ENCODE measurements around the gene WWTR1.

Gene WWTR1

GRCh38 chr3:149495581-149496125 lies 162.2 kb downstream of the WWTR1 start:
- DNase-seq (ENCODE audit: low read depth), result no peak

- no peak for DNase-seq (ENCODE audit: low read depth)
Measured at GRCh38 chr3:149494759-149495580, 162.9 kb downstream of the WWTR1 start.

DNA sequence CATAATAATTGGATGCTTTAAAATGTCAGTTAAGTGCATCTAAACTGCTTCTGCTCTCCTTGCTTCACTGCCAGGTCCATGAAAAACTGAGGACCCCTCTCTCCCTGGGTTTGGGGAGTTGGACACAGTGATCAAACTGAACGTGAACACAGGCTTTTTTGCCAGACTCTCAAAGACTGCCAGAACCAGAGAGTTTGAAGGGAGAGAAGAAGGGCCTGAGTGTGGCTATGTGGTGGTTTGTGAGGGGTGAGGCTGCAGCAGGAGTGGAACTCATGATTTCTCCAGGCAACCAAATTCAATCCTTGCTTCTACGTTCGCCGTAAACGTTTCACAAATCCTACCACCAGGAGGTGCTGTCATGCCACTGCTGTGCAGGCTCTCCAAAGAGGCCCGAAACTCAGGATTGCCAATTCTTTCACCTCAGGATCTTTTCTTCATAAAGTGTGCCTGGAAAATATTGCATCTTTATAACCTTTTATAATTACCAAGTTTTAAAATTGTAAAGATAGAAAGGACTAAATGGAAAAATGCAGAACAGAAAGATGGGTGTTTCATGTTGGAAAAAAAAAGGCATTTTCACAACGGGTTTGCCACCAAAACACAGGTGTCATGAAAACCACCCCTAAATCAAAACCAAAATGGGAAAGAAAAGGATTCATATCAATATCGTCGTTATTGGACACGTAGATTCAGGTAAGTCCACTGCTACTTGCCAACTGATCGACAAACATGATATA lies 163.6 kb downstream of the WWTR1 start:
- DNase-seq (ENCODE audit: low read depth), result peak; percentile 25

- no peak for DNase-seq (ENCODE audit: low read depth)
Measured at GRCh38 chr3:149493315-149494021, 164.4 kb downstream of the WWTR1 start.

DNA sequence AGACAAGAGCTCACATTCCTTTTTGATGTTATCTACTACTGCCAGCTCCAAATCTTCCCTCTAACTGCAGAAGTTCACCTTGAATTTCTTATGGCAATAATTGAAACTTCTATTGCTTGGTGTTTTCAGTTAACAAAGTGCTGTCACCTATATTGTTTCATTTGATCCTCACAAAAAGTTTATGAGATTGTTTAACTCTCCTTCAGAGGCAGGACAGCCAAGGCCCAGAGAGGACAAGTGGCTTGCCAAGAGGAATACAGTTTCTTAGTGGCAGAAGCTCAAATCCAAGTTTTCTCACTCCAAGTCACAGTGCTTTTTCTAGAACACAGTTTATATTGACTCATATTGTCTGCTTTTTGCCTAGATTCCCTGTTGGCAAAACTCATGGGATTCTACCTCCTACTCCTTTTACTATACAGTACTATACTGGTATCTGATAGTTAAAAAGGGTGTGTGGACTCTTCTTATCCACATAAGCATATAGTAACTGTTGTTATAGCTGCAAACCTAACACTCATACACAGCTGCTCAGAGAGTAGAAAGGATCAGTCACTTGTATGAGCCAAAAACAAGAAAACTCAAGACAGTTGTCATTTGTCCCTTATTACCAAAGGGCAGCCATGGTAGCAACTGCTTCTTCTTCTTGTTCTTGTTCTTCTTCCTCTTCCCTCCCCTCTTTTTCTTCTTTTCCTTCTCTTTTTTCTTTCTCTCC lies 167.4 kb downstream of the WWTR1 start:
- no peak for DNase-seq (ENCODE audit: low read depth)

- DNase-seq (ENCODE audit: low read depth), result no peak
Measured at GRCh38 chr3:149489060-149489690, 168.7 kb downstream of the WWTR1 start.

DNA sequence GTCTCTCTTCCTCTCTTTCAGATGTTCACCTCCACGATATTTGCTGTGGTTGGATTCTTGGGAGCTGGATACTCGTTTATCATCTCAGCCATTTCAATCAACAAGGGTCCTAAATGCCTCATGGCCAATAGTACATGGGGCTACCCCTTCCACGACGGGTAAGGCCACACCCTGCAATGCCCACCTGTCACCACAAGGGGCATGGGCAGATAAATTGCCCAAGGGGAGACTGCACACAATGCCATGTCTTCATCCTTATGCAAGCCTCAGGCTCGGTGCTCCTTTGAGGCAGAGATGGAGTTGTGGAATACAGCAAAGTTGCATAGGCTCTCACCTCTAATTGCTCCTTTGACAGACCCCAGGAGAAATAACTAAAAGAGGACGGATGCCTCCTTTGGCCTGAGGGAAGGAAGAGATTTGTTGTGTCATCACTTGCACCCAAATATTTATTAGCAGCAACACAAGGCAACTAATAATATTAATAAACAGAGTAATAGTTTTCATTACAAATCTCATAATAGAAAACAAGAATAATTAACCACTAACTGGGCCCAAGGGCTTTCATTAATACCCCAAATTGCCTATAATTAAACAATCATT lies 170.1 kb downstream of the WWTR1 start:
- peak; percentile 34 for DNase-seq (ENCODE audit: low read depth)

- DNase-seq (ENCODE audit: low read depth), result no peak
Measured at GRCh38 chr3:149486726-149487125, 171.1 kb downstream of the WWTR1 start.

DNA sequence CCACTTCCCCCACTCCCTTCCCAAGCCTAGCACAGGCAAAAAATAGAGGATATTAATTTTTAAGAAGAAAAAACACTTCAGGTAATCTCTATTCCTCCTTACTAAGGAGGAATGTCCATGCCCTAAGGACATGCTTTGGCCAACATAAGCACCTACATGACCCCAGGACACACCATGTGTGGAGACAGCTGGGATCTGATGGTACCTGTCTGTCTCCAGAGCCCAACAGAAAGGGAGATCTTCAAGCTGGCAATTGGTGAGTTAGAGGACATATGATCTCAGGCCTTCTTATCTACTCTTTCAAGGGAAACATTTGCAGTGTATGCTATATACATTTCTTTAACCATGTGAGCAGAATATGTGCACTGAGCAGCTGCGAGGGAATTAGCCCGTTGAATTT lies 176.3 kb downstream of the WWTR1 start:
- DNase-seq (ENCODE audit: low read depth), result no peak

DNA sequence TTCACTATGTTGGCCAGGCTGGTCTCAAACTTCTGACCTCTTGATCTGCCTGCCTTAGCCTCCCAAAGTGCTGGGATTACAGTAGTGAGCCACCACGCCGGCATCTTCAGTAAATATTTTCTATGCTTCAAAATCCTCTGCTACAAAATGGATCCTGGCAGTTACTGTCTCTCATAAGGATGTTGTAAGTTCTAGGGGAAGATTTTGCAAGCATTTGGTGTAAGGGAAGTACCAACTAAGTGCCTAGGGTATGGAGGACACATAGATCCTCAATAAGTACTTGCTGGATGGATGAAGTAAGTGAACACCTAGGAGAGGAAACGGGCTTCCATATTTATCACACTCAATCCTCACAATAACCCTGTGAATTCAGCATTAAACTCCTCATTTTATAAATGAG lies 176.8 kb downstream of the WWTR1 start:
- no peak for DNase-seq (ENCODE audit: low read depth)

- peak; percentile 40 for DNase-seq (ENCODE audit: low read depth)
Measured at GRCh38 chr3:149480326-149481017, 177.4 kb downstream of the WWTR1 start.

DNA sequence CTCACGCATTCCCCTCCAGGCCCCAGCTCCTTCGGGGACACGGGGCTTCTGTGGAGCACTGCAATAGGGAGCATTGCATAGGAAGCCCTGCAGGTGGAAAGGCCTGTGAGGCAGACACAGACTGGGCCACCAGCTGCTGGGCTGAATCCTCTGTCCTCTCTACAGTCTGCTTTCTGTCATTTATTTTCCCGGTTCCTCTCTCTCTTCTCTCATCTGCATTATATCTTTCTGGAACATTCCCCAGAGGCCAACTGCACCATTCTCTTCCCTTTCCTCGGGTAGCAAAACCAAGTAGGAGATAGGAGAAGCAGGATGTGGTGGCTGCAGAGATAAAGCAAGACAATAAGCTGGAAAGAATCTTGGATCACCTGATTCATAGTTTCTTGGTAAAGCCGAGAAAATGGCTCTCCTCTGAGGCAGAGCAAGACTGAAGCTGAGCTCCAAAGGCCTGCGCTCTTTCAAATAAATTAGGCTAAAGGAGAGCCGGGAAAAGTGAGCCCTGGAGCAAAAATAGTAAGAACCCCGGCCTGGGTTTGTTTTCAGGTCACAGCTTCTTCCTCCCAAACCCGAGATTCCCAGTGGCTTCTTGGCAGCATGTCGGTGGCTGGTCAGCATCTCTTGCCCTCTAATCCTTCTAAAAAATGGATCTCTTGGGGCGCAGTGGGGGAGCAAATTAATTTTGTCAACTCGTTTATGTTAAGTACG lies 178.1 kb downstream of the WWTR1 start:
- no peak for DNase-seq (ENCODE audit: low read depth)

- DNase-seq (ENCODE audit: low read depth), result no peak
Measured at GRCh38 chr3:149476225-149476624, 181.6 kb downstream of the WWTR1 start.

DNA sequence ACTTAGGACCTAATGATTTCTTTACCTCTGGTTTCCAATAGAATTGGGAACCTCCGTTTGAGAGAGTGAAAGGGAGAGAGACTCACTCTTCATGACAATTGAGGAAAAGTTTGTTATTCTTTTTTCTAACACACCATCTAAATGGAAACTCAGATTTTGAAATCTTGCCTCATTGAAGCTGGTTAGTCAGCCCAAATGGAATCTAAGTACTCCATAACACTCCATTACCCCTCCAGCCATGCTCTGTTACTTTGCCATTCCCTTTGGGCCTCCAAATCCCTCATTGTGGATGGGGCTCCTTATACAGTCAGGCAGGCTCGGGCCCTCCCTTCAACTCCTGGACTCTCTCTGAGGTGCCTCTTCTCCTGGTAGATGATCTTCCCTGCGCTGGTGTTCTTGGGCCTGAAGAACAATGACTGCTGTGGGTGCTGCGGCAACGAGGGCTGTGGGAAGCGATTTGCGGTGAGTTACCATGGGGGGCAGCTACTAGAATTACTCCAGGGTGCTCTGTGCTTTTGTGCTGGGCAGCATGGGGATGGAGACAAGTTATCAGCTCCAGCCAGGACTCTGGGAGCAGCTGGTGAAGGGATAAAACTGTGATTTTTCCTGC lies 182.3 kb downstream of the WWTR1 start:
- no peak for DNase-seq (ENCODE audit: low read depth)

DNA sequence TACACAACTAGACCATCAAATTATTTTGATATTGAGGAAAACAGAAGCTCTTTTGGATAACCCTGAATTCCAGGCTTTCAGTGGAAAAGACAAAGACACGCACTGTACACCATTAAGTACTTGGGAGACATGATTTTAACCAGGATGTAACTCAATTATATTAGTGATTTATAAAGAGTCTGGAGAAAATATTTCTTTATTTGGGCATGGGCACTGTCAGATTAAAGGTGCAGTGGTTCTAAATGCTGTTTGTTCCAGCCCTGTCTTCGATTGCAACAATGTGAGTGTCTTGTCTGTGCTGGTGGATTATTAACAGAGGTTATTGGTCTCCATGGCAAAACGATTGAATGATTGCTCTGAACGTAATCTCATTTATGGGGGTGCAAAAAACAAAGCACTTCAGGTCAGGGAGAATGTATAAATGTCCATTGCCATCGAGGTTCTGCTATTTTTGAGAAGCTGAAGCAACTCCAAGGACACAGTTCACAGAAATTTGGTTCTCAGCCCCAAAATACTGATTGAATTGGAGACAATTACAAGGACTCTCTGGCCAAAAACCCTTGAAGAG lies 183.5 kb downstream of the WWTR1 start, which contains the start of gene TM4SF4:
TM4SF4 (plus strand) TSS at position 448 of the 568 bp plus-strand sequence. CDS start 181 bp downstream, outside the sequence.
- no peak for DNase-seq (ENCODE audit: low read depth)

DNA sequence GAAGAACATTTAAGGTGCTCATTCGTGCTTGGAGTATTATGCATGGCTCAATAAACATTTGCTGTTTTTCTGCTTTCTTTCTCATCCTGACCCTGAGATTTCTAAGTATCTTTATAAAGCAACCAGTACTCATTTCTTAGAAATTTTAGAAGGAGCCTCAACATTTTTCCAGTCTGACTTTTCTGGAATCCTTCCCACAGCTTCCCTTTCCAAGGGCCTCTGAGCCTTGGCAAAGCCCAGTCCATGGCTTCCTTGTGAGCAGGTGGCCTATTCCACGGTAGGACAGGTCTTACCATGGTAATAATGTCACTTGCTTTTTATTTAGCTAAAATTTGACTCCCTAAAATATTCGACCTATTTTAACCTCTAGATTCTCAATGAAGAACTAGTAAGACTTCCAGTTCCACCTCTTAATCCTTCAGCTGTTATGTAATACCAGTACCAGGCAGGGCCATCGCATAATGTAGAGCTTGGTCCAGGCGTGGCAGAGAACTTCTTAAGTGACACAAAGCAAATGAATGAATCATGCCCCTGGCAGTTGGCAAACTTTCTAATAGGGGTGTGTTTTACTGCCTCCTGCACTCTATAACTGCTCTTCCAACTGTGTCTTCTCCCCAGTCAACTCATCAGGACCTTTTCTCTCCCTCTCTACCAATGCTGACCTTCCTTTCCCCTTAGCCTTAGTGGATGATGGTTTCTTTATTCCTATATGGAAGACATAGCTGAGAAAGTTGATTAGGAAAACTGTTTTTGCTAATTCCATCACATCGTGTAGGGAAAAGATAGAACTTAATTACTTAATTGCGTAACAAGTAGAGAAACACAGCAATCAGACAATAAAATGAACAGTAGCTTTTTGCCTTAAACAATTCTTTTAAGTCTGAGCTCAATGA lies 184.2 kb downstream of the WWTR1 start:
- DNase-seq (ENCODE audit: low read depth), result no peak

- DNase-seq (ENCODE audit: low read depth), result no peak
Measured at GRCh38 chr3:149472030-149472797, 185.6 kb downstream of the WWTR1 start.
